GM18951 (cell line): ENCODE results near the gene GRK5.

Experiments used
- POLR2A ChIP-seq: IDR thresholded peaks from 4 replicates; pipeline ENCODE4 v1.6.1; 2011; ENCODE audit warnings: mild to moderate bottlenecking; ENCODE audit not compliant: insufficient read length, insufficient read depth; ENCODE audit errors: extremely low read depth
- in situ Hi-C: fragments of 300-500 bp; cut with MboI; formaldehyde crosslinking; loops from one replicate; pipeline ENCODE4 v1.12.0; 2022; ENCODE audit warnings: low sequenced_read_pairs, mixed read lengths, inconsistent platforms; ENCODE audit not compliant: unreplicated experiment

GRK5 gene

GRCh38 chr10:119406601-119407253, 199.4 kb downstream of the GRK5 start:
- in situ Hi-C loops, result no loop called here
- TF ChIP-seq POLR2A, result no peak

- in situ Hi-C loops, result no loop called here
- no peak for TF ChIP-seq POLR2A
Observed at GRCh38 chr10:119407254-119407777, 199.9 kb downstream of the GRK5 start.

- TF ChIP-seq POLR2A, result no peak
- in situ Hi-C loops, result no loop called here
Observed at GRCh38 chr10:119408072-119408471, 200.7 kb downstream of the GRK5 start.

- no peak for TF ChIP-seq POLR2A
Observed at GRCh38 chr10:119408969-119409371, 201.6 kb downstream of the GRK5 start.

GRCh38 chr10:119409385-119409784, 202.0 kb downstream of the GRK5 start:
- no peak for TF ChIP-seq POLR2A
- in situ Hi-C loops, result no loop called here

More at GRCh38 chr10:119408969-119409371, 201.6 kb downstream of the GRK5 start:
- in situ Hi-C loops, result no loop called here

- in situ Hi-C loops, result loop anchor here (10.0 kb wide), 1 partner anchor 215 kb away; no protein-coding TSS in a partner anchor
- no peak for TF ChIP-seq POLR2A
Observed at GRCh38 chr10:119409906-119410305, 202.5 kb downstream of the GRK5 start.

DNA sequence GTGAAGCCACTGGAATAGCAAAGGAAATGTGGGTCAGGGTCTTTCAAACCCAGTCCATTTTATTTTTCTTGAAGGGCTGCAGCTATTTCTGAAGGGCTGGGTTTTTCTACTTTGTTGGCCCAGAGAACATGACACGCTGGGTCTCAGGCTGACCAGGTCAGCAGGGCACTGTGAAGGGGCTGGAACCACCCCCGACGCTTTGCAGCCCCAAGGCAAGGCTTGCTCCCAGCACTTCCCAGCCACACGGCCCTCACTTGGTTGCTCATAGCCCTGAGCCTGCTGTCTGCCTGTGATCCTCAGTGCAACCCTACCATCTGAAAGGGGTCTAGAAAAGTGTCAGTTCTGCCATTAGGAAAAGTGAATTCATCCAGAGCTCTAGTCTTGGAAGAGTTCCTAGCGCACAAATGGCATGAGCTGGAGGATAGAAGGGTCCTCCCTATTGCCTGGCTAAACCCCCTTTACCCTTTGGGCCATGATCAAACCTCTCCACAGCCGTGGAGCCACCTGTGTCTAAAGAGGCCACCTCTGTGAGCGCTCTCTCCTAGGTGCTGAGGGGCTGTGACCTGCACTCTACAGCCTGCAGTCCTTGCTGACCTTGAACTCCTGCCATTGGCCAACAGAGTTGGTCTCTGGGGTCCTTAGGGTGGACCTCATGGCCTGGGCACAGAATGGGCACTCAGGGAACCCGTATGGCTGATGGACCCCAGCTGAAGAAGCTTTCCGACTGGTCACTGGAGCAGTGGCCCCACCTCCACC, 203.2 kb downstream of the GRK5 start:
- in situ Hi-C loops, result loop anchor here (10.0 kb wide), 1 partner anchor 216 kb away; no protein-coding TSS in a partner anchor
- TF ChIP-seq POLR2A, result no peak

- in situ Hi-C loops, result loop anchor here (10.0 kb wide), 1 partner anchor 218 kb away; no protein-coding TSS in a partner anchor
- TF ChIP-seq POLR2A, result no peak
Observed at GRCh38 chr10:119412244-119413092, 205.1 kb downstream of the GRK5 start.

DNA sequence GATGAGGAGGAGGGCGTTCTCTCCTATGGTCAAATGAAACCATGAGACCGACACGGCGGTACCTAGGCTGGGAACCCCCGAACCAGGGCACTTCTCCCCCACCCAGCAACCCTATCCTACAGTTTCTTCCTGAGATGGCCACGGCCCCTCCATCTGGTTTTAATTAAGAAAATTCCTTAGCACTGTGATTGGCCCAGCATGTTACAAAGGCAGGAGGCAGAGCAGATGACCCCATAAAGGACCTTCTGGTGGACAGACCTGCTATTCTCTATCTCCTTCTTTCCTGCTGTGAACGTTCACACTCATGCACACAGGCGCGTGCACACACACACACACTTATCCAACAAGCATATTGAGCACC, 205.7 kb downstream of the GRK5 start:
- in situ Hi-C loops, result loop anchor here (10.0 kb wide), 1 partner anchor 218 kb away; no protein-coding TSS in a partner anchor

GRCh38 chr10:119413471-119414080, 206.2 kb downstream of the GRK5 start:
- TF ChIP-seq POLR2A, result no peak
- in situ Hi-C loops, result loop anchor here (10.0 kb wide), 1 partner anchor 219 kb away; no protein-coding TSS in a partner anchor

More for the DNA sequence above, 205.7 kb downstream of the GRK5 start:
- no peak for TF ChIP-seq POLR2A

DNA sequence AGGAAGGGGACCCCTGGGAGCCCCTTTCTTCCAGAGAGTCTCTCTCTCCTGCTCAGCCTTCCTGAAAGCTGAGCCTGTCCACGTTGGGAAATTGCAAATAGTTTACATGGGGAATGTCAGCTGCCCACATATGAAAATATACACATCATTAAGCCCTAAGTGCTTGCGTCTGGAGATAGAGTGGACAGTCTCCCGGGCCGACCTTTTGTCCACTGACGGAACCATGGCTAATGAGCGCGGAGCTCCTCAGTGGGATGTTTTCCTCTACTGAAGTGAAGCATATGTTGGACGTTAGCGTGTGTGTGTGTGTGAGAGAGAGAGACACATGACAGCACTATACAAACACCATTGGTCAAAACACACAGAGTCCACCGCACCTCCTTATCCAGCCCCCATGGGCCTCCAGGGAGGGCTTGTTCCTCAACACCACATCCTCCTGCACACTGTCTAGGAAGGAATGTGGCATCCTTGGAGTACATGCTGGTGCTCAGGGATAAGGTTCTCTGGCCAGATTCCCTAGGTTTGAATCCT, 206.8 kb downstream of the GRK5 start:
- no peak for TF ChIP-seq POLR2A
- in situ Hi-C loops, result loop anchor here (10.0 kb wide), 1 partner anchor 219 kb away; no protein-coding TSS in a partner anchor

- in situ Hi-C loops, result loop anchor here (10.0 kb wide), 1 partner anchor 220 kb away; no protein-coding TSS in a partner anchor
- TF ChIP-seq POLR2A, result no peak
Observed at GRCh38 chr10:119415121-119415520, 207.8 kb downstream of the GRK5 start.
